Choroid plexus epithelial cell (primary cell): ENCODE results near the gene NKX6-2.

Source experiments
- DNase-seq: peaks from one replicate; pipeline ENCODE4 v3.0.0-alpha.2; 2010; ENCODE audit warnings: low read depth
- H3K4me3 ChIP-seq: 2 replicates; pipeline ENCODE4 v1.5.1; 2011; ENCODE audit warnings: low read depth, mild to moderate bottlenecking, control low read depth, low read length, moderate library complexity
- TF ChIP-seq, protein P1 (sequence below): conservative IDR thresholded peaks from 2 replicates; pipeline ENCODE4 v1.5.1; 2011; ENCODE audit warnings: low read depth, mild to moderate bottlenecking, control low read depth, inconsistent platforms, low read length, moderate library complexity

NKX6-2 gene

DNA sequence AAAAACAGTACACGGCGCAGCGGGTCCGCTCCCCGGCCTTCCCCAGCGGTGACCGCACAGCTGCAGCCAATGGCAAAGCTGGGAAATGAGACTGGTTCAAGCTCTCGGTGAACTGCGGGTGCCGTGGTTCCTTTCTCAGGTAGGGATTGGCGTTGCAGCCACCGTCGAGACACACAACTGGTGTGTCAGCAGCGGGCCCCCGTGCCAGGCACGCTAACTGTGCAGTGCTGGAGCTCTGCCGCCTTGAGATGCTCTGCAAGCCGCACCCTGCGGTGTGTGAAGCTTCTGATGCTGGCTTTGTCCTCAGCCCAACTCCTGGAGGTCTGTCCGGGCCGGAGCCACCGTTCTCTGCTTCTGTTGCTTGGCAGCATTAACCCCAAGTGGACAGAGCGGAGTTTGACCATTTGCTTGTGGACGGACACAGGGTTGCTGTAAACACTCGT is 20.6 kb upstream of the NKX6-2 start:
- TF ChIP-seq, protein P1, sequence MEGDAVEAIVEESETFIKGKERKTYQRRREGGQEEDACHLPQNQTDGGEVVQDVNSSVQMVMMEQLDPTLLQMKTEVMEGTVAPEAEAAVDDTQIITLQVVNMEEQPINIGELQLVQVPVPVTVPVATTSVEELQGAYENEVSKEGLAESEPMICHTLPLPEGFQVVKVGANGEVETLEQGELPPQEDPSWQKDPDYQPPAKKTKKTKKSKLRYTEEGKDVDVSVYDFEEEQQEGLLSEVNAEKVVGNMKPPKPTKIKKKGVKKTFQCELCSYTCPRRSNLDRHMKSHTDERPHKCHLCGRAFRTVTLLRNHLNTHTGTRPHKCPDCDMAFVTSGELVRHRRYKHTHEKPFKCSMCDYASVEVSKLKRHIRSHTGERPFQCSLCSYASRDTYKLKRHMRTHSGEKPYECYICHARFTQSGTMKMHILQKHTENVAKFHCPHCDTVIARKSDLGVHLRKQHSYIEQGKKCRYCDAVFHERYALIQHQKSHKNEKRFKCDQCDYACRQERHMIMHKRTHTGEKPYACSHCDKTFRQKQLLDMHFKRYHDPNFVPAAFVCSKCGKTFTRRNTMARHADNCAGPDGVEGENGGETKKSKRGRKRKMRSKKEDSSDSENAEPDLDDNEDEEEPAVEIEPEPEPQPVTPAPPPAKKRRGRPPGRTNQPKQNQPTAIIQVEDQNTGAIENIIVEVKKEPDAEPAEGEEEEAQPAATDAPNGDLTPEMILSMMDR = no peak
- no peak for DNase-seq
- no peak overlapping the region for H3K4me3 ChIP-seq

DNA sequence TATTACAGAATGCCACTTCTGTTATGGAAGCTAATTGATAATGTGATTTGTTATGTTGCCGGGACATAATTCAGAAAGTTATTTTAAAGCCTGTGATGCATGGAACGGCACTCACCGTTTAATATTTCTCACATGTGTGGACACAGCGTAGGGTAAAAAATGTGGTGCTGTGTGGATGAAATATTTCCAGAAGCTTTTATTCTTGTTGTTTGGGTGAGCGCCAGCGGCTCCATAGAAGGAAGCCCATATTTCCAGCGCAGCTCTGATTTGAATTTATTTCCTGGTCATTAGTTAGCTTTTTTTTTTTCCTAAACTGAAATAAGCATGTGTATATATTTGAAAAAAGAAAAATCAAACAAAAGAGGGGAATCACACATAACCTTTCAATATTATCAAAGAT is 20.2 kb upstream of the NKX6-2 start:
- no peak overlapping the region for H3K4me3 ChIP-seq
- peak; percentile 17 for DNase-seq
- TF ChIP-seq, protein P1 = no peak

DNA sequence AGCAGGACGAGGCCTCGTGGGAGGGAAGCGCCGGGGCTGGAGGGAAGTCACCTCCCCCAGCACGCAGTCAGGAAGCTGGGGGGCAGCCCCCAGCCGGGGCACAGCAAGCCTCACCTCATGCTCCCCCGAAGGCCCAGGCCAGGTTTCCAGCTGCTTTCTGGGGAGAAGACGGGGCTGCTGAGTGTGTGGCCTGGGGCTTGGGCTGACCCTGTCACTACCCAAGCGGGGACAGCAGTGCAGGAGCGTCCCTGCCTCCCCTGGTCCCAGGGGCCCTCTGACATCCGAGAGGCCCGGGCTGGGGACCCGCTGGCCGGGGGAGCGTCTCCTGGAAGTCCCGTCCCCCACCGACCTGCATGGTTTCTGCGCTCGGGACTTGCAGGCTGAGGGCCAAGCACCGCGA is 19.7 kb upstream of the NKX6-2 start:
- TF ChIP-seq, protein P1 = no peak
- H3K4me3 ChIP-seq = no peak overlapping the region
- no peak for DNase-seq

DNA sequence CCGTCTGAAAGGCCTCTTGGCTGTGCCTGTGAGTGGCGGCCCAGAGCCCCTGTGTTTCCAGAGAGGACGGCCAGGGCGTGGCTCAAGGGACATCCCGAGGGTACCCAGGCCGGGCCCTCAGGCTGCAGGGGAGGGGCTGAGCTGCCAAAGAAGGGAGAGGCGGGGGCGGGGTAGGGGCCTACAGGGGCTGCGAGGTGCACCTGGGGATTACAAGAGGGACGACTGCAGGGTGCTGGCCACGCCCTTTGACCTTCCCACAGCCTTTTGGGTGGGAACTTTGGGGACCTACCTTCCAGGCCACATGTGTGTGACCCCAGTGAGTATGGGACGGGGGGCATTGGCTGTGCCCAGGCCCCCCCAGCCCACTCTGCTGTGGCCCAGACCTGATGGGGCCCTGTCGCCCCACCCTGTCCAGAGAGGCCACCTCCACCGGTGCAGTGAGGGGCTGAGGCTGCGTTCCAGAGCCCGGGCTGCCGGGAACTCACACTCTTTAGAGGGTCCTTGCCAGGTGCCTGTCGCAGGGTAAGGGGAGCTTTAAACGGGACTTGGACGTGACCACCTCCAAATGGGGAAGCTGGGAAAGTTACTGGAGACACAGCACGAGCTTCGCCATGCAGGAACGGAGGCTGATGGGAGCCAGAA is 19.0 kb upstream of the NKX6-2 start:
- DNase-seq = no peak
- H3K4me3 ChIP-seq = no peak overlapping the region
- TF ChIP-seq, protein P1 = no peak

DNA sequence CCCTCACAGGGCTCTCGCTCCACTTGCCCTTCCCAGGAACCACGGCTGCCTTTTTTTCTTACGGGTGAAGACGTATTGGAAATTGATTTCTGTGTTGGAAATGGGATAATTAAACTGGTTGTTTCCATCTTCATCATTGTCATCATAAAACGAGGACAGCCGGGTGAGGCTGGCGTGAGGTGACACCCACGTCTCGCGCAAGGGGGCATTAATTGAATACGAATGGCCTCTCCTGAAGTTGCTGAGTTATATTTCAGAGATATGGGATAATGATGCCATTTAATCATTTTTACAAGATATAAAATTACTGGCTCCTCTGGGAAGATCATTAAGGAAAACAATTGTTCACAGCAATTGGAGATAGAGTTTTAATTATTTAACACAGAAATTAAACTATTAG is 18.3 kb upstream of the NKX6-2 start:
- no peak overlapping the region for H3K4me3 ChIP-seq
- no peak for DNase-seq
- TF ChIP-seq, protein P1 = no peak

DNA sequence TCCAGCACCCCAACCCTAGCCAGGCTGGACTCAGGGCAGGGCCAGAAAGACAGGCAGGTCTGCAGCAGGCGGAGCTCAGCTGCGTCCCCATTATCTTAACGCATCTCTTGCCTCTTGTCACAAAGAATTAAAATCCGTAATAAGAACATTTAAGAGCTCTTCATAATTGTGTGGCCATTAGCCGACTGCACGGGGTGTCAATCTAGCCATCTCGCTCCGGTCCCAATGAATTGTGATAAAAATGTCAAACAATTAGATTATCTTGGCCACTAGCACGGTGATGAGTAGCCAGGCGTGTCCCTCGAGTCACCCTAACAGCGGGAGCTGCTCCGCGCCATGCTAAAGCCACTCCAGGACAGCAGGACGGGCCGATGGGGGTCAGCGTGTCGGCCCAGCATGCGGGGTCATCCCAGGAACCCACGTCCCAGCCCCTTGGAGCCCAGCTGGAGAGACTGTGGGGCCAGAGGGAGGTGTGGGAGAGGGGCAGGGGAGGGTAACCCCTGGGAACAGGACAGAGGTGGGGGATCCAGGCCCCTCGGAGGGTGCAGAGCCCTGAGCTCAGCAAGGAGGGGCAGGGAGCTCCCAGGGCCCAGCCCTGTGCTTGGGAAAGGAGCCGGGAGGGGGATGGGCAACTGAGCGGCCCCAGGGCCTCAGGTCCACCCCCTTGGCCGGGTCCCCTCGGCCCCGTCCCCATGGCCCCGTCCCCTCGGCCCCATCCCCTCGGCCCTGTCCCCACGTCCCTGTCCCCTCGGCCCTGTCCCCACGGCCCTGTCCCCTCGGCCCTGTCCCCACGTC is 17.7 kb upstream of the NKX6-2 start:
- DNase-seq = no peak
- no peak overlapping the region for H3K4me3 ChIP-seq
- TF ChIP-seq, protein P1 = no peak
